GM19099 (cell line): Measurements from ENCODE around the gene ZCCHC7.

ENCODE experiments used
- POLR2A ChIP-seq: IDR thresholded peaks from 3 replicates; pipeline ENCODE4 v1.6.1; 2011; ENCODE audit warnings: low read depth; ENCODE audit not compliant: insufficient read length; ENCODE audit errors: extremely low read depth

ZCCHC7 gene

DNA sequence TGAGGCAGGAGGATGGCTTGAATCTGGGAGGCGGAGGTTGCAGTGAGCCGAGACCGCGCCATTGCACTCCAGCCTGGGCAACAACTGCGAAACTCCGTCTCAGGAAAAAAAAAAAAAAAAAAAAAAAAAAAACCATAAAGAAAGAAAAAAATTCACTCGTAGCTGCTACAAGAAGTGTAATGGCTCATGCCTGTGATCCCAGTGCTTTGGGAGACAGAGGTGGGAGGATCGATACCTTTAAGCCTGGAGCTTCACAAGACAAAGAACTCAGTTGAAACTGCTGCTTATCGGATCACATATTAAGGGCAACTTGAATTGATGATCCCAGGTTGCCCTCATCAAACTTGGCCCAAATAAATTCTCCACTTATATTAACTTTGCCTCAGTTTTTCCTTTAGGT is 1.0 kb upstream of the ZCCHC7 start:
- TF ChIP-seq POLR2A: no peak

DNA sequence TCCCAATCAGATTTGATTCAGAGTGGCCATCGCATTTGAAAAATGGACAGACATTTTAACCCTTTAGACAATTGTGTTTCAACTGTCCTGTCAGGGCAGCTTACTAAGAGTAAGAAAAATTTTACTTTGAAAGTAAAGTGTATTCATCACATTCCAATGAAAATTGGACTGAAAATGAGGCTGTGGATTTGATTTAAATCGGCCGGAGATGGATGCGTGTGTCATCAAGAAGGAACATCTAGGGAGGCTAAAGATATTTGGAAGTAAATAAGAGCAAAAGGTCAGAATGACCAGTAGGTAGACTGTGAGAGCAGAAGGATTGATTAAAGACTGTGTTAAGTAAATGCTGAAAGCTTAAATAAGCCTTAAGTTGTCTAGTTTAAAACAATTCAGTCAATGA is 1.5 kb downstream of the ZCCHC7 start:
- no peak for TF ChIP-seq POLR2A

DNA sequence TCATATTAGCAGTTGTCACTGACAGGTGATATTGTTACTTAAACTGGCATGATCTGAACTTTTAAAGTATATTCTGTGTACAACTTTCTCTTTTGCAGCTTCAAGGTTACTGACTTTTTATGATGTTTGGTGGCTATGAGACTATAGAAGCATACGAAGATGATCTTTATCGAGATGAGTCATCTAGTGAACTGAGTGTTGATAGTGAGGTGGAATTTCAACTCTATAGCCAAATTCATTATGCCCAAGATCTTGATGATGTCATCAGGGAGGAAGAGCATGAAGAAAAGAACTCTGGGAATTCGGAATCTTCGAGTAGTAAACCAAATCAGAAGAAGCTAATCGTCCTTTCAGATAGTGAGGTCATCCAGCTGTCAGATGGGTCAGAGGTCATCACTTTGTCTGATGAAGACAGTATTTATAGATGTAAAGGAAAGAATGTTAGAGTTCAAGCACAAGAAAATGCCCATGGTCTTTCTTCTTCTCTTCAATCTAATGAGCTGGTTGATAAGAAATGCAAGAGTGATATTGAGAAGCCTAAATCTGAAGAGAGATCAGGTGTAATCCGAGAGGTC is 5.9 kb downstream of the ZCCHC7 start:
- no peak for TF ChIP-seq POLR2A

DNA sequence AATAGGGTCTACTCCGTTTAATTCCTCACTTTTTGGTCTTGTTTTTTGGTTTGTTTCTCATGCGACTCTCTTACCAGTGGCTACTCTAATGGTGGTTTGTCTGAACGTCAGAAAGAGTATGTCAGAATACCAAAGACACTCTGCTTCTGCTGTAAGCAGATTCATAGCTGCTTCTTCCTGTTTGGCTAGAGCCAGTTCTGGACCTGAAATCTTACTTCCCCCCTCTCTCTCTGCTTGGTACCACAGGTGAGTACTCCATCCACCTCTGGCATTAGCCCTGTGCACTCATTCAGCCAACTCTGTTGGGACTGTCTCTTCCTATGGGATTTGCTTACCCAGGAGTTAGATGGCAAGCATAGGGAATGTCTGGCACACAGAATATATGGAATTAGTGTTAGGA is 6.6 kb downstream of the ZCCHC7 start:
- TF ChIP-seq POLR2A: no peak

DNA sequence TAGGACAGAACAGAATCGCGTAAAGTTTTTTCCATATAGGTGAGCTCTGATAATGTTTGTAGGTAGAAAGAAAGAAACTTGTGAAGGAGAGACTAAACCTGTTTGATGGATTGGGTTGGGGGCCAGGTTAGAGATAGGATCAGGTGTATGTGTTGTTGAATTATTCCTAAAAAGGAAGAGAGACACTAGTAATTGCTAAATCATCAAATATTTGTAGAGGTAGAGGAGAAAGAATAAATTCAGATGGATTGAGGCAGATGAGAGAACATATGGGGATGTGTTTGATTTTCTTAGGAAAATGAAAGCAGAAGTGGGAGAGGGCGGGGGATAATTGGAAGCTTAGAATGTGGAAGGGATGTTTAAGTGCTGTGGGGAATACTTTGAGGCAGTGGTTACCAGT is 7.7 kb downstream of the ZCCHC7 start:
- TF ChIP-seq POLR2A: no peak

DNA sequence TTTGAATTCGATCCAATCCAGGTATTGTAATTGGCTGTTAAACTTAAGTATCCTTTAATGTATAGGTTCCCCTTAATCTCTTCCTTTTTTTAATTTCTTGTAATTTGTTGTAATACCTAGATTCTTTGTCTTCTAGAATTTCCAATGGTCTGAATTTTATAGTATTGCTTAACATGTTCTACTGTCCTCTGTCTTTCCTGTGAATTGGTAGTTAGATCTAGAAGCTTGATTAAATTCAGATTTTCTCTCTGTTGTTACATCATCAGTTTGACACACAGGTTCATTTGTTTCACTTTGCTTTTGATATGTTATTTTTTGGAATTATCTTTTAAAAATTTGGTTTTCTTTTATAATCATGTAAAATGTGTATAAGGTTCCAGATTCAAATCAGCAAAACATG is 13.8 kb downstream of the ZCCHC7 start:
- TF ChIP-seq POLR2A: no peak

DNA sequence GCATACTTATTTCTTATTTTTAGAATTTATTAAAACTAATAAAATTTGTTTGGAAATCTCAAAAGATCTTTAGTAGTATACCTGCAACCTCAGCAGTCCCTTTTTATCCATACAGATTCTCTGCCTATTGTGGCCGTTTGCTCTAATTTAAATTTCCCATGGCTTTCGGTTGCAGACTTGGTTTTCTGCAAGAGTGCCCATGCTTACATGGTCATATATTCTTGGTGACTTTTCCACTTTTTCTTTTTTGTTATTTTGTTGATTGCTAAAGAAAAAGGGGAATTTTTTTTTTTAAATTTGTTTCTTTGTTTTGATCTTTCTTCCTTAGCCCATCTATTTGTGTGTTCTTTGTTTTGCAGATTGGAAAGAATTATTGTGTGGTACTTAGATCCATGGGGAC is 20.6 kb downstream of the ZCCHC7 start:
- TF ChIP-seq POLR2A: no peak

DNA sequence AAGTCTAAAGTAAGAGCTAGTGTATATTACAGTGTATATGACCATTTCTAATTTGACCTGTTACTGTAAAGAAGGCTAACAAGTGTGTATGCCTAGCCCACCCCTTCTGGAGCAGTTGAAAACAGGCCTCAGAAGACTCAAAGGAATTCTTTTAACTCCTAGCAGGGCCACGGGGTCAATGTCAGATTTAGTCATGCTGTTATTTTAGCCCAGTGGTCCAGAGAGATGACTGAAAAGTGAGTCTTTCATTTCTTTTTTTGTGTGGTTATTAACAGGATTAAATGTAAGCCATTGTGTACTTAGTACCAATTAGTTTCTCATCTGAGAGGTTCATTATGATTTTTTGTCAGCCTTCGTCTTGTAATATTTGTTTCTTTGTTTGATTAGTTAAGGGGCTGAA is 24.4 kb downstream of the ZCCHC7 start:
- TF ChIP-seq POLR2A: no peak

DNA sequence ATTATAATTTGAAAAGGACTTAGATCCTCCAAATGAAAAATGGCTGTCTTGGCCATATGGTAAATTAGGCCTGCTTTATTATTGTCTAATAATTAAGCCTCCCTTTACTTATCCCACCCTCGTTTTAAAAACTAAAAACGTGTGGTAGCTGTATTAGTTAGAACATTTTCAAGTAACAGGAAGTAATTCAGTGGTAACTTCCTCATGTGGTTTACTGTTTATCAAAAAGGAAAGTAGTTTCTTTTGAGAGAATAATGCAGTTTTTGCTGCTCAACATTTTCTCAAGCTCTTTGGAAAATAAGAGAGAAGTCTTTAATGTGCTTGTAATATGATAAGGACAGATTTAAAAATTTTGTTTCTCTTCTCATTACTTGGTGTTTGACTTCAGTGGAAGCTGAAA is 26.0 kb downstream of the ZCCHC7 start:
- no peak for TF ChIP-seq POLR2A

DNA sequence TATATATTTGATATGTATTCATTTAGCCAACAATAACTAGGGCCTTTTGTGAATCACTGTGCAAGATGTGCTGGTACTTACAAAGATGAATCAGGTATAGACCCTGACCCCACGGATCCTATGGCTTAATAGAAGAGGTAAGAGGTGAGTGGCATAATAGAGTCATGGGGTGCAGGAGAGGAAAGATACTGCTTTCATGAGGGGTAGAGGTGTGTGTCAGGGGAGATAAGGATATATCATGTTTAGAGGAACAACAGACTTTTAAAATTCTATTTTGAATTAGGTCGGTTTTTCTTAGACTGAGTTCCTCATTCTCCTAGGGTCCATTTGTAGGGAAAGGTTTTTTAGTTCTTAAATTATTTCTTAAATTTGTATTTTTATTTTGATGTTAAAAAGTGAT is 27.8 kb downstream of the ZCCHC7 start:
- TF ChIP-seq POLR2A: no peak

DNA sequence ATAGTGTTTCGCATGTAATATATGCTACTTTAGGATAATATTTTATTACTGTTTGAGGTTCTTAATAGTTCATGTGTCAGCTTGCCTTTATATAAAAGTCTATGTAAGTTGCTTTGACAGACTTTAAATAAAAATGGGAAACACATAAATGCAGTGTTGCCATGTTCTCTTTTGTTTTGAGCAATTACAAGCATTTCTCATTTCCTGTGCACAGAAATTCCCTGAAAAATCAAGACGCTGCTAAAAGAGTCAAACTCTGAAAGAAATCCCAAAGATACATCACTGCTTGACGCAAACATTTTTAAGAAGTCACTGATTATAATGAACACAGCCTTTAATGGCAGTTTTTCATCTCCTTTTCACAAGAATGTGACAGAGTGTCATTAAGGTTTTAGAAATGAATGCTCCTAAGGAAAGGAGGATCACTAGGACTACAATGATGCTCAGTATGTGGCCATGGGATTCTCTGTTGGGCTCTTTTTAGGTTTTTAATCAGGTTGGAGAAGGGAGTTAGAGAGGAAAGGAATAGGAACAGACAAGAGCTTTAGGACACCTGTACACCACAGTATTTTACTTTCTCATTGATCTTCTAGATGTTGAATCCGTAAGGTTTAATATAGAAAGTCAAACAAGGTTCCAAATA is 29.4 kb downstream of the ZCCHC7 start:
- no peak for TF ChIP-seq POLR2A

DNA sequence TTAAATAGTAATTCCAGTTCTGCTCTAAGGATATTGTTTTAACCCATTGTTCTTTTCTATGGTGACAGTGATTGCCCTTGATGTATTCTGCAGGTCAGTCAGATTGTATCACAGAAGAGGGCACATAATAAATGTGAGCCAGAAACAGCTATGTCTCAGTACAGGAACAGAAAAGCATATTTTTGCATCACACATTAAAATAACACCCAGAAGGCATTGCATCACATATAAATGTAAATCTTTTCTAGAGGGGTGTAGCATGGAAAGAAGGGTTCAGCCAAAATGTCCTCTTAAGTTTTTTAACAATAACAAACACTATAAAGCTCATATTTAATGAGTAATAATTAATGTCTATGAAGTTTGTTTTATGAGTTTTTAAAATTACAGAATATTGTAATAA is 30.0 kb downstream of the ZCCHC7 start:
- TF ChIP-seq POLR2A: no peak

DNA sequence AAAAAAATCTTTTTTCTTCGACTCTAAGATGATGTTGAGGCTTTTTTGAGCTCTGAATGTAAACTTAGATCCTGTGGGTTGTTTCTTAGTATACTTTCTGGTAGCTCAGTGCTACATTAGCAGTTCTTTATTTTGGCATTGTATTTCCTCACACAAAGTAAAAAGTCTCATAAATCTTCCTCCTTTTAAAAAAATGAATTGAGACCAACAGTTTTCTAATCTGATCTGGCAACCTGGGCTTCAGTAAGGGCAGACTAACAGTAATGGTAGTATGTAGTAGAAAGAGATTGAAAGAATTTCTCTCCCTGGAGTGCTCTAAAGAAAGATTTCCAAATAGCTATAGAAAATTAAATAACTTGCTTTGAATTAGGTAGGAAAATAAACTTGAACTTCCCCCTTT is 31.4 kb downstream of the ZCCHC7 start:
- TF ChIP-seq POLR2A: no peak

DNA sequence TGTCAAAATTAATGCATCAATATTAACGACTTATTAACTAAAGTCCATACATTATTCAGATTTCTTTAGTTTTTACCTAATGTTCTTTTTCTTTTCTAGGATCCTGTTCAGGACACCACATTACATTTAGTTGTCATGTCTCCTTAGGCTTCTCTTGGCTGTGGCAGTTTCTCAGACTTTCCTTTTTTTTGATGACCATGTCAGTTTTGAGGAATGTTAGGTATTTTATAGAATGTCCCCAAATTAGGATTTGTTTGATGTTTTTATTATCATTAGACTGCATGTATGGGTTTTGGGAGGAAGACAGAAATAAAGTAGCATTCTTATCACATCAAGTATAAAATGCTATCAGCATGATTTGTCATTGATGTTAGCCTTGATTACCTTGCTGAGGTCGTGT is 32.0 kb downstream of the ZCCHC7 start:
- TF ChIP-seq POLR2A: no peak

DNA sequence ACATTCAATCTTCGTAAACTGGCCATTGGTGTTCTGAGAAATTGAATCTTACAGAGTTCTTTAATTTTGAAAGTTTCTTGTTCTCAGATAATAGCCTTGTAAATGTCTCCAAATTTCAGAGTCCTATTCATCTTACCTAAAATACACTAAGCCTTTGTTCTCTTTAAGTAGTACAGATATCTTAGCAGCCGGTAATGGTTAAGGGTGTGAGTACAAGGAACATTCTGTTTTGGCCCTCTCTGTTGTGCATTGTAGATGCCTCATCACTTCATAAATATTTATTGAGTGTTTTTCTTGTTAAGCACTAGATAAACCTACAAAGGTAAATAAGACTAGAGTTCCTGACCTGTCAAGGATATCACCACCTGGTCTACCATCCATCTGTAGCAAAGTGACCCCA is 35.2 kb downstream of the ZCCHC7 start:
- TF ChIP-seq POLR2A: no peak

DNA sequence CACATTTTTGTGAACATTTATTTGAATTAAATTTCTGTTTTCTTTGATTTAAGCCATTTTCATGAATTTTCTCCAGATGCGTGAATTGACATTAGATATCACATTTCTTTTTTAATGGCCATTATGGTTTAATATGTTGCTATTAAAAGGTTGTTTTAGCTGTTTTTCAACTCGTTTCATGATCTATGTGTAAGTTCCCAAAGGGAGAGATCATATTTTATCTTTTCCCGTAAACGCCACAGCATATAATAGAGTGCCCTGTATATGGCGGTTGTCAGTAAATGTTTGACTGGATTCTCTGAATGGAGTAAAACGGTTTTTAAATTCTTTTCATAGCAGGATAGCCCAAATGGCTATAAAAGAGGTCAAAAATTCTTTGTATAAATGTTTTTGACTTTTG is 35.8 kb downstream of the ZCCHC7 start:
- TF ChIP-seq POLR2A: no peak

DNA sequence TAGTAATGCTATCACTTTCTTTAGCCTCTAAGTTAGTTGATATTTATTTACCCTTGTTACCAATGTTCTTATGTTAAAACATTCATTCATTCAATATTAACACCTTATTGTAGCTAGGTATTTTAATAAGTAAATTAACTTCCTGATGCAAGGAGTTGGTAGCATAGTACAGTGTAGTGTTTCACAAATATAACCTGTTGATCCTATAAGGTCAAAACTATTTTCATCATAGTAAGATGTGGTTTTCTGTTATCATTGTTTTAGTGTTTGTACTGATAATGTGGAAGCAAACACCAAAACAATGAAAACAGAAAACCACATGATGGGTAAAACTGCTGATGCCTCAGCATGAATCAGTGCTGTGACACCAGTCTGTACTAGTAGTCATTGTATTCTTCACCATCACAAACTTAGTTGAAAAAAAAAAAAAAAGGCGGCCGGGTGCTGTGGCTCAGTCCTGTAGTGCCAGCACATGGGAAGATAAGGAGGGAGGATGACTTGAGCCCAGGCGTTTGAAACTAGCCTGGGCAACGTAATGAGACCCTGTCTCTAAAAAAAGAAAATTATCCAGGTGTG is 36.5 kb downstream of the ZCCHC7 start:
- TF ChIP-seq POLR2A: no peak
